Measurements from ENCODE around the gene SWT1. TPM values are rescaled to one million over a fixed set of nuclear protein-coding genes. Genes with fewer than 3 reads are reported as not detected.

Gene SWT1
- total and polyA plus RNA-seq, 2 of the 13 experiments (the other 11 are each of a cell fraction or from before 2014, with no cell fraction given) = 1.7 to 2.5 TPM

DNA sequence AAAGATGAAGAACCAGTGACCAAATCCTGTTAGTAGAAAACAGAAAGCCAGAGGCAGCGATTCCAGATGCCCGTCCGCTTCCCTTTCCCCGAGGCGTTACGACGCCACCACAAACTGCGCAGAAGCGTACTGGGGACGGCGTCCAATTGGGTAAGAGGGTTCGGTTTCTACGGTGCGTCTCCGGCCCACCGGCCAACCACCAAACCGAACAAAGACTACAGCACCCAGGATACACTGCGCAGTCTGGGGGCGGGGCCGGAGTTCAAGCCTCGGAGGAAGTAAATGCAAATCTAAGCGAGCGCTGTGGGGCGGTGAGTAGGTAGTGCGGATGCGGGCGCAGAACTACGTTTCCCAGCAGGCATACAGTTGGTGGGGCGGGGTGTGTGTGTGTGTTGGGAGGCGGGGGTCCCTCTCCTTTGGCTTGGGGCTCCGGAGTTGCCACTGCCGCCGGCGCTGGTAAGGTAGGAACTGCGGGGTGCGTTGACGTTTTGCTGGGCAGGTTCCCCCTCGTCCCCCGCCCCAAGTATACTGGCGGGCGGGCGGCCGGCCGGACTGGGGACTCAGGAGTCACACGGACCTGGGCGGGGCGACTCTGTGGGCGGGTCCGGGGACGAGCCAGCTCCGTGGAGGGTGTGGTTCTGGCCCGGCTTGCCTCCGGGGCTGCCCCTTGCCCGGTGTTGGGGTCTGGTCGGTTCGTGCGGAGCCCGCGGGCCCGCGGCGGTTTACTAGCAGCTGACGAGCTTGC lies at the start of gene SWT1, which contains the start of gene TRMT1L (continued):
- TF ChIP-seq ZNF44 (CRISPR knock-in tag; IDR thresholded peaks at IDR 0.05) (no peak), RAD21 (CRISPR knock-in tag; IDR thresholded peaks at IDR 0.05) (no peak), PRPF4 (IDR thresholded peaks at IDR 0.05; ENCODE audit: low read depth, low read length, poor library complexity, severe bottlenecking) (no peak), ZNF441 (CRISPR knock-in tag; IDR thresholded peaks at IDR 0.05; ENCODE audit: borderline replicate concordance) (no peak), ZFP1 (CRISPR knock-in tag; IDR thresholded peaks at IDR 0.05) (0 out of 2 replicates have a peak, but pooled peaks have one; percentile 14), PLRG1 (conservative IDR thresholded peaks at IDR 0.05) (no peak), SMARCC2 (IDR thresholded peaks at IDR 0.05) (no peak), BCL6 (CRISPR knock-in tag; IDR thresholded peaks at IDR 0.05) (peak; percentile 31; the same call in 1 of the 2 replicates), ZNF33B (CRISPR knock-in tag; IDR thresholded peaks at IDR 0.05) (0 out of 2 replicates have a peak, but pooled peaks have one; percentile 6), ZMAT3 (CRISPR knock-in tag; conservative IDR thresholded peaks at IDR 0.05) (no peak; the same call in 1 of the 2 replicates), RXRA (CRISPR knock-in tag; IDR thresholded peaks at IDR 0.05) (no peak; the same call in 1 of the 2 replicates), ZKSCAN8 (CRISPR knock-in tag; IDR thresholded peaks at IDR 0.05; ENCODE audit: borderline replicate concordance) (peak; percentile 46; the same call in 1 of the 2 replicates), GABPA (IDR thresholded peaks at IDR 0.05; ENCODE audit: low read depth, low read length) (peak; percentile 71), GABPA (CRISPR knock-in tag; IDR thresholded peaks at IDR 0.05; ENCODE audit: low read depth) (peak; percentile 95), TBP (CRISPR knock-in tag; IDR thresholded peaks at IDR 0.05) (no peak), THYN1 (CRISPR knock-in tag; IDR thresholded peaks at IDR 0.05; ENCODE audit: borderline replicate concordance, low read depth) (no peak), SOX13 (IDR thresholded peaks at IDR 0.05) (no peak), SOX13 (CRISPR knock-in tag; conservative IDR thresholded peaks at IDR 0.05 in 1 of 2, IDR thresholded peaks at IDR 0.05 in 1 of 2) (no peak), HDAC2 (CRISPR knock-in tag; IDR thresholded peaks at IDR 0.05) (0 out of 2 replicates have a peak, but pooled peaks have one; percentile 18), ZSCAN20 (CRISPR knock-in tag; IDR thresholded peaks at IDR 0.05; ENCODE audit: borderline replicate concordance) (no peak), MED13 (CRISPR knock-in tag; IDR thresholded peaks at IDR 0.05) (0 out of 2 replicates have a peak, but pooled peaks have one; percentile 65)
- TF ChIP-seq, protein P1, sequence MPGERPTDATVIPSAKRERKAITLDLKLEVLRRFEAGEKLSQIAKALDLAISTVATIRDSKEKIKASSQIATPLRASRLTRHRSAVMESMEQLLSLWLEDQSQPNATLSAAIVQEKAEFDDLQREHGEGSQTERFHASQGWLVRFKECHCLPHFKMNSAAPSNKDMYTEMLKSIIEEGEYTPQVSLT (CRISPR knock-in tag; IDR thresholded peaks at IDR 0.05; ENCODE audit: borderline replicate concordance, low read depth) = no peak
- TF ChIP-seq, protein P2, sequence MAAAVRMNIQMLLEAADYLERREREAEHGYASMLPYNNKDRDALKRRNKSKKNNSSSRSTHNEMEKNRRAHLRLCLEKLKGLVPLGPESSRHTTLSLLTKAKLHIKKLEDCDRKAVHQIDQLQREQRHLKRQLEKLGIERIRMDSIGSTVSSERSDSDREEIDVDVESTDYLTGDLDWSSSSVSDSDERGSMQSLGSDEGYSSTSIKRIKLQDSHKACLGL (CRISPR knock-in tag; IDR thresholded peaks at IDR 0.05) = 0 out of 2 replicates have a peak, but pooled peaks have one; percentile 29
- TF ChIP-seq, protein P3, sequence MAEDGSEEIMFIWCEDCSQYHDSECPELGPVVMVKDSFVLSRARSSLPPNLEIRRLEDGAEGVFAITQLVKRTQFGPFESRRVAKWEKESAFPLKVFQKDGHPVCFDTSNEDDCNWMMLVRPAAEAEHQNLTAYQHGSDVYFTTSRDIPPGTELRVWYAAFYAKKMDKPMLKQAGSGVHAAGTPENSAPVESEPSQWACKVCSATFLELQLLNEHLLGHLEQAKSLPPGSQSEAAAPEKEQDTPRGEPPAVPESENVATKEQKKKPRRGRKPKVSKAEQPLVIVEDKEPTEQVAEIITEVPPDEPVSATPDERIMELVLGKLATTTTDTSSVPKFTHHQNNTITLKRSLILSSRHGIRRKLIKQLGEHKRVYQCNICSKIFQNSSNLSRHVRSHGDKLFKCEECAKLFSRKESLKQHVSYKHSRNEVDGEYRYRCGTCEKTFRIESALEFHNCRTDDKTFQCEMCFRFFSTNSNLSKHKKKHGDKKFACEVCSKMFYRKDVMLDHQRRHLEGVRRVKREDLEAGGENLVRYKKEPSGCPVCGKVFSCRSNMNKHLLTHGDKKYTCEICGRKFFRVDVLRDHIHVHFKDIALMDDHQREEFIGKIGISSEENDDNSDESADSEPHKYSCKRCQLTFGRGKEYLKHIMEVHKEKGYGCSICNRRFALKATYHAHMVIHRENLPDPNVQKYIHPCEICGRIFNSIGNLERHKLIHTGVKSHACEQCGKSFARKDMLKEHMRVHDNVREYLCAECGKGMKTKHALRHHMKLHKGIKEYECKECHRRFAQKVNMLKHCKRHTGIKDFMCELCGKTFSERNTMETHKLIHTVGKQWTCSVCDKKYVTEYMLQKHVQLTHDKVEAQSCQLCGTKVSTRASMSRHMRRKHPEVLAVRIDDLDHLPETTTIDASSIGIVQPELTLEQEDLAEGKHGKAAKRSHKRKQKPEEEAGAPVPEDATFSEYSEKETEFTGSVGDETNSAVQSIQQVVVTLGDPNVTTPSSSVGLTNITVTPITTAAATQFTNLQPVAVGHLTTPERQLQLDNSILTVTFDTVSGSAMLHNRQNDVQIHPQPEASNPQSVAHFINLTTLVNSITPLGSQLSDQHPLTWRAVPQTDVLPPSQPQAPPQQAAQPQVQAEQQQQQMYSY (CRISPR knock-in tag; IDR thresholded peaks at IDR 0.05) = no peak; the same call in 1 of the 2 replicates
- TF ChIP-seq, protein P4, sequence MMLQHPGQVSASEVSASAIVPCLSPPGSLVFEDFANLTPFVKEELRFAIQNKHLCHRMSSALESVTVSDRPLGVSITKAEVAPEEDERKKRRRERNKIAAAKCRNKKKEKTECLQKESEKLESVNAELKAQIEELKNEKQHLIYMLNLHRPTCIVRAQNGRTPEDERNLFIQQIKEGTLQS (CRISPR knock-in tag; IDR thresholded peaks at IDR 0.05) = peak; percentile 21; the same call in 1 of the 2 replicates
- TF ChIP-seq, protein P5, sequence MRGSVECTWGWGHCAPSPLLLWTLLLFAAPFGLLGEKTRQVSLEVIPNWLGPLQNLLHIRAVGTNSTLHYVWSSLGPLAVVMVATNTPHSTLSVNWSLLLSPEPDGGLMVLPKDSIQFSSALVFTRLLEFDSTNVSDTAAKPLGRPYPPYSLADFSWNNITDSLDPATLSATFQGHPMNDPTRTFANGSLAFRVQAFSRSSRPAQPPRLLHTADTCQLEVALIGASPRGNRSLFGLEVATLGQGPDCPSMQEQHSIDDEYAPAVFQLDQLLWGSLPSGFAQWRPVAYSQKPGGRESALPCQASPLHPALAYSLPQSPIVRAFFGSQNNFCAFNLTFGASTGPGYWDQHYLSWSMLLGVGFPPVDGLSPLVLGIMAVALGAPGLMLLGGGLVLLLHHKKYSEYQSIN (CRISPR knock-in tag; IDR thresholded peaks at IDR 0.05; ENCODE audit: borderline replicate concordance) = no peak

All from HepG2 (cell line).